ENCODE data around the gene QKI.

The QKI gene

DNA sequence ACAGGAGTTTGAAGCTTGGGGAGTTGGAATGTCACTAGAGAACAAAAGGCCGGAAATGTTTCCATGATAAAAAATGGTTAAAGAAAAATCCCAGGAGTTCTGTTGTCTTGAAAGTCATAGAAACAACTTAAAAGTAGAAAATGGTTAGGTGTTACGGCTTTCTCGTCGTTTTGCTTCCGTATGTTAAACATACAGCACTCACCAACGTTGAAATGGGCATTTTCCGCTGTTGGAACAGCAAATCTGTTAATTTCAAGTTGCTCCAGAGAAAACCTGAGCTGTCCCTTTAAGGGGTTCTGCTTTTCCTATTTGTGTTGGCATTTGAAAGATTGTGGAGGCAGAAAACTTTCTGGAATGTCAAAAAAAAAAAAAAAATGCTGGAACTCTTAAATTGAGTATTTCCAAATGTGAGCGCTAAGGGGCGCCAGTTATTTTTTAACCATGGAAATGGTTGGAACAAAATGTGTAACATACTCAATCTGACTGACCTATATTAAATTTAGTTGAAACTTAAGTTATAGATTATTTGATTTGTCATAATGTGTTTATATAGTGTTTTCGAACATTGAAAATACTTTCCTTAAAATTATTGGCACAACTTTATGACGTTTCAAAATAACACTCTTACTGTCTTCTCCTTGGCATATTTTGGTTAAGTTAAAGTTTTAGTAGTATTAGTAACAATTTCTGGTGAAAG lies 2.2 kb downstream of the QKI start (continued):
- TF ChIP-seq, protein P1, sequence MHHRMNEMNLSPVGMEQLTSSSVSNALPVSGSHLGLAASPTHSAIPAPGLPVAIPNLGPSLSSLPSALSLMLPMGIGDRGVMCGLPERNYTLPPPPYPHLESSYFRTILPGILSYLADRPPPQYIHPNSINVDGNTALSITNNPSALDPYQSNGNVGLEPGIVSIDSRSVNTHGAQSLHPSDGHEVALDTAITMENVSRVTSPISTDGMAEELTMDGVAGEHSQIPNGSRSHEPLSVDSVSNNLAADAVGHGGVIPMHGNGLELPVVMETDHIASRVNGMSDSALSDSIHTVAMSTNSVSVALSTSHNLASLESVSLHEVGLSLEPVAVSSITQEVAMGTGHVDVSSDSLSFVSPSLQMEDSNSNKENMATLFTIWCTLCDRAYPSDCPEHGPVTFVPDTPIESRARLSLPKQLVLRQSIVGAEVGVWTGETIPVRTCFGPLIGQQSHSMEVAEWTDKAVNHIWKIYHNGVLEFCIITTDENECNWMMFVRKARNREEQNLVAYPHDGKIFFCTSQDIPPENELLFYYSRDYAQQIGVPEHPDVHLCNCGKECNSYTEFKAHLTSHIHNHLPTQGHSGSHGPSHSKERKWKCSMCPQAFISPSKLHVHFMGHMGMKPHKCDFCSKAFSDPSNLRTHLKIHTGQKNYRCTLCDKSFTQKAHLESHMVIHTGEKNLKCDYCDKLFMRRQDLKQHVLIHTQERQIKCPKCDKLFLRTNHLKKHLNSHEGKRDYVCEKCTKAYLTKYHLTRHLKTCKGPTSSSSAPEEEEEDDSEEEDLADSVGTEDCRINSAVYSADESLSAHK (tag by site-specific recombination; IDR thresholded peaks at IDR 0.05): no peak
- TF ChIP-seq ZNF335 (tag by site-specific recombination; conservative IDR thresholded peaks at IDR 0.05): no peak
- no peak for TF ChIP-seq ZSCAN16 (tag by site-specific recombination; IDR thresholded peaks at IDR 0.05)
- 0 out of 2 replicates have a peak, but pooled peaks have one; percentile 1 for TF ChIP-seq ZBTB17 (tag by site-specific recombination; IDR thresholded peaks at IDR 0.05)
- TF ChIP-seq, protein P2, sequence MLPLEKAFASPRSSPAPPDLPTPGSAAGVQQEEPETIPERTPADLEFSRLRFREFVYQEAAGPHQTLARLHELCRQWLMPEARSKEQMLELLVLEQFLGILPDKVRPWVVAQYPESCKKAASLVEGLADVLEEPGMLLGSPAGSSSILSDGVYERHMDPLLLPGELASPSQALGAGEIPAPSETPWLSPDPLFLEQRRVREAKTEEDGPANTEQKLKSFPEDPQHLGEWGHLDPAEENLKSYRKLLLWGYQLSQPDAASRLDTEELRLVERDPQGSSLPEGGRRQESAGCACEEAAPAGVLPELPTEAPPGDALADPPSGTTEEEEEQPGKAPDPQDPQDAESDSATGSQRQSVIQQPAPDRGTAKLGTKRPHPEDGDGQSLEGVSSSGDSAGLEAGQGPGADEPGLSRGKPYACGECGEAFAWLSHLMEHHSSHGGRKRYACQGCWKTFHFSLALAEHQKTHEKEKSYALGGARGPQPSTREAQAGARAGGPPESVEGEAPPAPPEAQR (tag by site-specific recombination; IDR thresholded peaks at IDR 0.05): no peak
- TF ChIP-seq, protein P3, sequence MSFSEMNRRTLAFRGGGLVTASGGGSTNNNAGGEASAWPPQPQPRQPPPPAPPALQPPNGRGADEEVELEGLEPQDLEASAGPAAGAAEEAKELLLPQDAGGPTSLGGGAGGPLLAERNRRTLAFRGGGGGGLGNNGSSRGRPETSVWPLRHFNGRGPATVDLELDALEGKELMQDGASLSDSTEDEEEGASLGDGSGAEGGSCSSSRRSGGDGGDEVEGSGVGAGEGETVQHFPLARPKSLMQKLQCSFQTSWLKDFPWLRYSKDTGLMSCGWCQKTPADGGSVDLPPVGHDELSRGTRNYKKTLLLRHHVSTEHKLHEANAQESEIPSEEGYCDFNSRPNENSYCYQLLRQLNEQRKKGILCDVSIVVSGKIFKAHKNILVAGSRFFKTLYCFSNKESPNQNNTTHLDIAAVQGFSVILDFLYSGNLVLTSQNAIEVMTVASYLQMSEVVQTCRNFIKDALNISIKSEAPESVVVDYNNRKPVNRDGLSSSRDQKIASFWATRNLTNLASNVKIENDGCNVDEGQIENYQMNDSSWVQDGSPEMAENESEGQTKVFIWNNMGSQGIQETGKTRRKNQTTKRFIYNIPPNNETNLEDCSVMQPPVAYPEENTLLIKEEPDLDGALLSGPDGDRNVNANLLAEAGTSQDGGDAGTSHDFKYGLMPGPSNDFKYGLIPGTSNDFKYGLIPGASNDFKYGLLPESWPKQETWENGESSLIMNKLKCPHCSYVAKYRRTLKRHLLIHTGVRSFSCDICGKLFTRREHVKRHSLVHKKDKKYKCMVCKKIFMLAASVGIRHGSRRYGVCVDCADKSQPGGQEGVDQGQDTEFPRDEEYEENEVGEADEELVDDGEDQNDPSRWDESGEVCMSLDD (tag by site-specific recombination; IDR thresholded peaks at IDR 0.05): no peak
- TF ChIP-seq, protein P4, sequence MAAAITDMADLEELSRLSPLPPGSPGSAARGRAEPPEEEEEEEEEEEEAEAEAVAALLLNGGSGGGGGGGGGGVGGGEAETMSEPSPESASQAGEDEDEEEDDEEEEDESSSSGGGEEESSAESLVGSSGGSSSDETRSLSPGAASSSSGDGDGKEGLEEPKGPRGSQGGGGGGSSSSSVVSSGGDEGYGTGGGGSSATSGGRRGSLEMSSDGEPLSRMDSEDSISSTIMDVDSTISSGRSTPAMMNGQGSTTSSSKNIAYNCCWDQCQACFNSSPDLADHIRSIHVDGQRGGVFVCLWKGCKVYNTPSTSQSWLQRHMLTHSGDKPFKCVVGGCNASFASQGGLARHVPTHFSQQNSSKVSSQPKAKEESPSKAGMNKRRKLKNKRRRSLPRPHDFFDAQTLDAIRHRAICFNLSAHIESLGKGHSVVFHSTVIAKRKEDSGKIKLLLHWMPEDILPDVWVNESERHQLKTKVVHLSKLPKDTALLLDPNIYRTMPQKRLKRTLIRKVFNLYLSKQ (tag by site-specific recombination; IDR thresholded peaks at IDR 0.05; ENCODE audit: borderline replicate concordance): no peak
- no peak for TF ChIP-seq BCL11B (tag by site-specific recombination; IDR thresholded peaks at IDR 0.05; ENCODE audit: low read depth)
- no peak for TF ChIP-seq ZNF529 (tag by site-specific recombination; IDR thresholded peaks at IDR 0.05; ENCODE audit: insufficient replicate concordance)
- TF ChIP-seq ZNF660 (tag by site-specific recombination; IDR thresholded peaks at IDR 0.05): peak; percentile 56; the same call in 1 of the 2 replicates
- no peak for TF ChIP-seq ZNF10 (tag by site-specific recombination; IDR thresholded peaks at IDR 0.05)
- TF ChIP-seq ZNF768 (tag by site-specific recombination; IDR thresholded peaks at IDR 0.05): no peak
- no peak for TF ChIP-seq TRIM28 (IDR thresholded peaks at IDR 0.05; ENCODE audit: borderline replicate concordance, low read length)
- no peak for TF ChIP-seq KLF9 (tag by site-specific recombination; IDR thresholded peaks at IDR 0.05; ENCODE audit: low read depth)
- no peak for TF ChIP-seq ZNF2 (tag by site-specific recombination; IDR thresholded peaks at IDR 0.05)
- TF ChIP-seq ZNF623 (tag by site-specific recombination; IDR thresholded peaks at IDR 0.05): no peak
- no peak for TF ChIP-seq YY1 (tag by site-specific recombination; IDR thresholded peaks at IDR 0.05)
- TF ChIP-seq, protein P5, sequence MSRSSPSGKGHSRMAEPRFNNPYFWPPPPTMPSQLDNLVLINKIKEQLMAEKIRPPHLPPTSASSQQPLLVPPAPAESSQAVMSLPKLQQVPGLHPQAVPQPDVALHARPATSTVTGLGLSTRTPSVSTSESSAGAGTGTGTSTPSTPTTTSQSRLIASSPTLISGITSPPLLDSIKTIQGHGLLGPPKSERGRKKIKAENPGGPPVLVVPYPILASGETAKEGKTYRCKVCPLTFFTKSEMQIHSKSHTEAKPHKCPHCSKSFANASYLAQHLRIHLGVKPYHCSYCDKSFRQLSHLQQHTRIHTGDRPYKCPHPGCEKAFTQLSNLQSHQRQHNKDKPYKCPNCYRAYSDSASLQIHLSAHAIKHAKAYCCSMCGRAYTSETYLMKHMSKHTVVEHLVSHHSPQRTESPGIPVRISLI (tag by site-specific recombination; IDR thresholded peaks at IDR 0.05): peak; percentile 10; the same call in 1 of the 2 replicates
- TF ChIP-seq, protein P6, sequence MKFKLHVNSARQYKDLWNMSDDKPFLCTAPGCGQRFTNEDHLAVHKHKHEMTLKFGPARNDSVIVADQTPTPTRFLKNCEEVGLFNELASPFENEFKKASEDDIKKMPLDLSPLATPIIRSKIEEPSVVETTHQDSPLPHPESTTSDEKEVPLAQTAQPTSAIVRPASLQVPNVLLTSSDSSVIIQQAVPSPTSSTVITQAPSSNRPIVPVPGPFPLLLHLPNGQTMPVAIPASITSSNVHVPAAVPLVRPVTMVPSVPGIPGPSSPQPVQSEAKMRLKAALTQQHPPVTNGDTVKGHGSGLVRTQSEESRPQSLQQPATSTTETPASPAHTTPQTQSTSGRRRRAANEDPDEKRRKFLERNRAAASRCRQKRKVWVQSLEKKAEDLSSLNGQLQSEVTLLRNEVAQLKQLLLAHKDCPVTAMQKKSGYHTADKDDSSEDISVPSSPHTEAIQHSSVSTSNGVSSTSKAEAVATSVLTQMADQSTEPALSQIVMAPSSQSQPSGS (tag by site-specific recombination; IDR thresholded peaks at IDR 0.05; ENCODE audit: low read depth): no peak
- TF ChIP-seq ZNF670 (tag by site-specific recombination; IDR thresholded peaks at IDR 0.05; ENCODE audit: low read depth): no peak
- TF ChIP-seq ZNF37A (tag by site-specific recombination; IDR thresholded peaks at IDR 0.05): no peak
- no peak for TF ChIP-seq ZNF202 (tag by site-specific recombination; IDR thresholded peaks at IDR 0.05; ENCODE audit: borderline replicate concordance)

Measured in HEK293 (cell line).